AG10803 (cell line): ENCODE data around the gene TTLL5.

Source experiments
- DNase-seq: peaks from one replicate; pipeline ENCODE4 v3.0.0; 2010; ENCODE audit warnings: low read depth
- H3K4me3 ChIP-seq: 2 replicates; pipeline ENCODE4 v1.5.1; 2011; ENCODE audit warnings: mild to moderate bottlenecking, low read length, control low read depth
- TF ChIP-seq, protein P1 (sequence below): conservative IDR thresholded peaks from 2 replicates; pipeline ENCODE4 v1.5.1; 2011; ENCODE audit warnings: mild to moderate bottlenecking, low read length, control low read depth, inconsistent platforms

Gene TTLL5

DNA sequence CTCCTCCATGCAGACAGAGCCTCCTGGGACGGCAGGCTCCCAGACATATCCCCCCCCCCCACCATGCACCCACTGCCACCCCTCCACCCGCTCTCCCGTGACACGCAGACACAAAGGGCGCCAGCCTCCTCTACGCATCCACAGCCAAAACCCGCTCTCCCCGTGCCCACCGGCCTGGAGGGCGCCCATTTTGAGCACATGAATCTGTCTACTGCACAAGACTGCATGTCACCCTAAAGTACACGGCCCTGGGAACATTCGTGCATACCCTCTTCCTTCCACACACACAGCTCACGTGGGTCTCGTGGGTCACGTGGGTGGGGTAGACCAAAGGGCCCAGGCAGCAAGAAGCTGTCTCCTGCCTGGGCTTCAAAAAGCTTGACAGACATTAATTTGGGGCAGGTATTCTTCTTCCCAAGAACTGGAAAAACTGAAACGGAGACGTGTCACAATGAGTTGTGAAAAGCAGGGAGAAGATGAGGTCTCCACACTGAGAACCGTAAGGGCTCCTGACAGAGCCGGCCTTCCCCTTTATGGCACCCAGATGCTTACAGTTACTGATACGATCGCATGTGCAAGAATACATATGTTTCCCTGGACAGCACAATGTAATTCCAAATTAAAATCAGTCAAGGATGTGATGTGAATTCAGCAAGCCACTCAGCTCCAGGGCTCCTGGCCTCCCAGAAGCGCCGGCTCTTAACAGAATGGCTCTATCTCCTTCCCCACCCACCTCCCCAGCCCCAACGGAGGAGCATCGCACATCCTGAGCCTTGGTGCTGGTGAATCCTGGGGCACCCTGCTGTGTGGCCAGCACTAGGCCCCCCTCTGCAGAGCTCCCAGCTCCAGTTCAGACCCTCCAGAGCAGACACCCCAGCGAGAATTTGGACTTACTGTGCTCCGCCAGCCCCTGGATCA, 318.9 kb downstream of the TTLL5 start:
- DNase-seq = no peak
- TF ChIP-seq, protein P1, sequence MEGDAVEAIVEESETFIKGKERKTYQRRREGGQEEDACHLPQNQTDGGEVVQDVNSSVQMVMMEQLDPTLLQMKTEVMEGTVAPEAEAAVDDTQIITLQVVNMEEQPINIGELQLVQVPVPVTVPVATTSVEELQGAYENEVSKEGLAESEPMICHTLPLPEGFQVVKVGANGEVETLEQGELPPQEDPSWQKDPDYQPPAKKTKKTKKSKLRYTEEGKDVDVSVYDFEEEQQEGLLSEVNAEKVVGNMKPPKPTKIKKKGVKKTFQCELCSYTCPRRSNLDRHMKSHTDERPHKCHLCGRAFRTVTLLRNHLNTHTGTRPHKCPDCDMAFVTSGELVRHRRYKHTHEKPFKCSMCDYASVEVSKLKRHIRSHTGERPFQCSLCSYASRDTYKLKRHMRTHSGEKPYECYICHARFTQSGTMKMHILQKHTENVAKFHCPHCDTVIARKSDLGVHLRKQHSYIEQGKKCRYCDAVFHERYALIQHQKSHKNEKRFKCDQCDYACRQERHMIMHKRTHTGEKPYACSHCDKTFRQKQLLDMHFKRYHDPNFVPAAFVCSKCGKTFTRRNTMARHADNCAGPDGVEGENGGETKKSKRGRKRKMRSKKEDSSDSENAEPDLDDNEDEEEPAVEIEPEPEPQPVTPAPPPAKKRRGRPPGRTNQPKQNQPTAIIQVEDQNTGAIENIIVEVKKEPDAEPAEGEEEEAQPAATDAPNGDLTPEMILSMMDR = no peak
- peak overlapping the region; percentile 60 for H3K4me3 ChIP-seq

- peak overlapping the region; percentile 60 for H3K4me3 ChIP-seq
- no peak for DNase-seq
- TF ChIP-seq, protein P1 = no peak
These were observed 319.8 kb downstream of the TTLL5 start for GRCh38 chr14:75980856-75981255.

- H3K4me3 ChIP-seq = peak within 1 kb of the TSS; percentile 60
- peak; percentile 92 for DNase-seq
- TF ChIP-seq, protein P1 = no peak
These were observed 320.6 kb downstream of the TTLL5 start, which contains the start of gene TGFB3 for GRCh38 chr14:75981426-75982265. TGFB3 (minus strand) TSS chr14:75981995; CDS start chr14:75980893, 1,102 bp downstream.

- TF ChIP-seq, protein P1 = peak; percentile 61
- peak overlapping the region; percentile 60 for H3K4me3 ChIP-seq
- peak; percentile 78 for DNase-seq
These were observed 321.4 kb downstream of the TTLL5 start for GRCh38 chr14:75982266-75983018.

GRCh38 chr14:75983019-75983358, 321.9 kb downstream of the TTLL5 start:
- no peak for DNase-seq
- H3K4me3 ChIP-seq = peak overlapping the region; percentile 60
- TF ChIP-seq, protein P1 = no peak

GRCh38 chr14:75984674-75985073, 323.6 kb downstream of the TTLL5 start:
- no peak overlapping the region for H3K4me3 ChIP-seq
- DNase-seq = no peak
- TF ChIP-seq, protein P1 = no peak
